ENCODE data around the gene STARD7.

DNA sequence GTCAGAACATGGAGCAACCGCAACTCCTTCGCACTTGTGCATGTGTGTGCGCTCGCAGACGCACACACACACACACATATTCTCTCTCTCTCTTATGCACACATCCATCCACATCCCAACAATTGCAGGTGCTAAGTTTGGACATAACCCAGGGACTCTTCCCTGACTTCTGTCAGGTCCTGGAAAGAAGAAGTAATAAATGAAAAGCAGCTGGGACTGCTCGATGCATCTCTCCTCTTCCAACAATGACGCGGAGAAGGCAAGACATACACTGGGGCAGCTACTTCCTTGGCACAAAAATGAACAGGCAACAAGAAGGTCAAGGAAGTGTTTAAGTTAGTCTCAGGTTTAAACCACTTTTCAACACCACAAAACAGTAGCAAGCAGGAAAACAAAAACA, 23.6 kb downstream of the STARD7 start:
- TF ChIP-seq POLR2AphosphoS5 (IDR thresholded peaks at IDR 0.05; ENCODE audit: low read depth) = no peak
- TF ChIP-seq, protein P1, sequence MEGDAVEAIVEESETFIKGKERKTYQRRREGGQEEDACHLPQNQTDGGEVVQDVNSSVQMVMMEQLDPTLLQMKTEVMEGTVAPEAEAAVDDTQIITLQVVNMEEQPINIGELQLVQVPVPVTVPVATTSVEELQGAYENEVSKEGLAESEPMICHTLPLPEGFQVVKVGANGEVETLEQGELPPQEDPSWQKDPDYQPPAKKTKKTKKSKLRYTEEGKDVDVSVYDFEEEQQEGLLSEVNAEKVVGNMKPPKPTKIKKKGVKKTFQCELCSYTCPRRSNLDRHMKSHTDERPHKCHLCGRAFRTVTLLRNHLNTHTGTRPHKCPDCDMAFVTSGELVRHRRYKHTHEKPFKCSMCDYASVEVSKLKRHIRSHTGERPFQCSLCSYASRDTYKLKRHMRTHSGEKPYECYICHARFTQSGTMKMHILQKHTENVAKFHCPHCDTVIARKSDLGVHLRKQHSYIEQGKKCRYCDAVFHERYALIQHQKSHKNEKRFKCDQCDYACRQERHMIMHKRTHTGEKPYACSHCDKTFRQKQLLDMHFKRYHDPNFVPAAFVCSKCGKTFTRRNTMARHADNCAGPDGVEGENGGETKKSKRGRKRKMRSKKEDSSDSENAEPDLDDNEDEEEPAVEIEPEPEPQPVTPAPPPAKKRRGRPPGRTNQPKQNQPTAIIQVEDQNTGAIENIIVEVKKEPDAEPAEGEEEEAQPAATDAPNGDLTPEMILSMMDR (conservative IDR thresholded peaks at IDR 0.05; ENCODE audit: low read depth in 2 of 2) = no peak
- TF ChIP-seq, protein P2, sequence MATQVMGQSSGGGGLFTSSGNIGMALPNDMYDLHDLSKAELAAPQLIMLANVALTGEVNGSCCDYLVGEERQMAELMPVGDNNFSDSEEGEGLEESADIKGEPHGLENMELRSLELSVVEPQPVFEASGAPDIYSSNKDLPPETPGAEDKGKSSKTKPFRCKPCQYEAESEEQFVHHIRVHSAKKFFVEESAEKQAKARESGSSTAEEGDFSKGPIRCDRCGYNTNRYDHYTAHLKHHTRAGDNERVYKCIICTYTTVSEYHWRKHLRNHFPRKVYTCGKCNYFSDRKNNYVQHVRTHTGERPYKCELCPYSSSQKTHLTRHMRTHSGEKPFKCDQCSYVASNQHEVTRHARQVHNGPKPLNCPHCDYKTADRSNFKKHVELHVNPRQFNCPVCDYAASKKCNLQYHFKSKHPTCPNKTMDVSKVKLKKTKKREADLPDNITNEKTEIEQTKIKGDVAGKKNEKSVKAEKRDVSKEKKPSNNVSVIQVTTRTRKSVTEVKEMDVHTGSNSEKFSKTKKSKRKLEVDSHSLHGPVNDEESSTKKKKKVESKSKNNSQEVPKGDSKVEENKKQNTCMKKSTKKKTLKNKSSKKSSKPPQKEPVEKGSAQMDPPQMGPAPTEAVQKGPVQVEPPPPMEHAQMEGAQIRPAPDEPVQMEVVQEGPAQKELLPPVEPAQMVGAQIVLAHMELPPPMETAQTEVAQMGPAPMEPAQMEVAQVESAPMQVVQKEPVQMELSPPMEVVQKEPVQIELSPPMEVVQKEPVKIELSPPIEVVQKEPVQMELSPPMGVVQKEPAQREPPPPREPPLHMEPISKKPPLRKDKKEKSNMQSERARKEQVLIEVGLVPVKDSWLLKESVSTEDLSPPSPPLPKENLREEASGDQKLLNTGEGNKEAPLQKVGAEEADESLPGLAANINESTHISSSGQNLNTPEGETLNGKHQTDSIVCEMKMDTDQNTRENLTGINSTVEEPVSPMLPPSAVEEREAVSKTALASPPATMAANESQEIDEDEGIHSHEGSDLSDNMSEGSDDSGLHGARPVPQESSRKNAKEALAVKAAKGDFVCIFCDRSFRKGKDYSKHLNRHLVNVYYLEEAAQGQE (IDR thresholded peaks at IDR 0.05; ENCODE audit: unreplicated experiment) = no peak
- no peak for TF ChIP-seq EZH2phosphoT487 (IDR thresholded peaks at IDR 0.05; ENCODE audit: unreplicated experiment)
- no peak for TF ChIP-seq EZH2 (IDR thresholded peaks at IDR 0.05; ENCODE audit: low read depth, unreplicated experiment)
- TF ChIP-seq JUNB (IDR thresholded peaks at IDR 0.05; ENCODE audit: unreplicated experiment) = no peak
- TF ChIP-seq, protein P3, sequence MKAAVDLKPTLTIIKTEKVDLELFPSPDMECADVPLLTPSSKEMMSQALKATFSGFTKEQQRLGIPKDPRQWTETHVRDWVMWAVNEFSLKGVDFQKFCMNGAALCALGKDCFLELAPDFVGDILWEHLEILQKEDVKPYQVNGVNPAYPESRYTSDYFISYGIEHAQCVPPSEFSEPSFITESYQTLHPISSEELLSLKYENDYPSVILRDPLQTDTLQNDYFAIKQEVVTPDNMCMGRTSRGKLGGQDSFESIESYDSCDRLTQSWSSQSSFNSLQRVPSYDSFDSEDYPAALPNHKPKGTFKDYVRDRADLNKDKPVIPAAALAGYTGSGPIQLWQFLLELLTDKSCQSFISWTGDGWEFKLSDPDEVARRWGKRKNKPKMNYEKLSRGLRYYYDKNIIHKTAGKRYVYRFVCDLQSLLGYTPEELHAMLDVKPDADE (IDR thresholded peaks at IDR 0.05) = no peak
- TF ChIP-seq, protein P4, sequence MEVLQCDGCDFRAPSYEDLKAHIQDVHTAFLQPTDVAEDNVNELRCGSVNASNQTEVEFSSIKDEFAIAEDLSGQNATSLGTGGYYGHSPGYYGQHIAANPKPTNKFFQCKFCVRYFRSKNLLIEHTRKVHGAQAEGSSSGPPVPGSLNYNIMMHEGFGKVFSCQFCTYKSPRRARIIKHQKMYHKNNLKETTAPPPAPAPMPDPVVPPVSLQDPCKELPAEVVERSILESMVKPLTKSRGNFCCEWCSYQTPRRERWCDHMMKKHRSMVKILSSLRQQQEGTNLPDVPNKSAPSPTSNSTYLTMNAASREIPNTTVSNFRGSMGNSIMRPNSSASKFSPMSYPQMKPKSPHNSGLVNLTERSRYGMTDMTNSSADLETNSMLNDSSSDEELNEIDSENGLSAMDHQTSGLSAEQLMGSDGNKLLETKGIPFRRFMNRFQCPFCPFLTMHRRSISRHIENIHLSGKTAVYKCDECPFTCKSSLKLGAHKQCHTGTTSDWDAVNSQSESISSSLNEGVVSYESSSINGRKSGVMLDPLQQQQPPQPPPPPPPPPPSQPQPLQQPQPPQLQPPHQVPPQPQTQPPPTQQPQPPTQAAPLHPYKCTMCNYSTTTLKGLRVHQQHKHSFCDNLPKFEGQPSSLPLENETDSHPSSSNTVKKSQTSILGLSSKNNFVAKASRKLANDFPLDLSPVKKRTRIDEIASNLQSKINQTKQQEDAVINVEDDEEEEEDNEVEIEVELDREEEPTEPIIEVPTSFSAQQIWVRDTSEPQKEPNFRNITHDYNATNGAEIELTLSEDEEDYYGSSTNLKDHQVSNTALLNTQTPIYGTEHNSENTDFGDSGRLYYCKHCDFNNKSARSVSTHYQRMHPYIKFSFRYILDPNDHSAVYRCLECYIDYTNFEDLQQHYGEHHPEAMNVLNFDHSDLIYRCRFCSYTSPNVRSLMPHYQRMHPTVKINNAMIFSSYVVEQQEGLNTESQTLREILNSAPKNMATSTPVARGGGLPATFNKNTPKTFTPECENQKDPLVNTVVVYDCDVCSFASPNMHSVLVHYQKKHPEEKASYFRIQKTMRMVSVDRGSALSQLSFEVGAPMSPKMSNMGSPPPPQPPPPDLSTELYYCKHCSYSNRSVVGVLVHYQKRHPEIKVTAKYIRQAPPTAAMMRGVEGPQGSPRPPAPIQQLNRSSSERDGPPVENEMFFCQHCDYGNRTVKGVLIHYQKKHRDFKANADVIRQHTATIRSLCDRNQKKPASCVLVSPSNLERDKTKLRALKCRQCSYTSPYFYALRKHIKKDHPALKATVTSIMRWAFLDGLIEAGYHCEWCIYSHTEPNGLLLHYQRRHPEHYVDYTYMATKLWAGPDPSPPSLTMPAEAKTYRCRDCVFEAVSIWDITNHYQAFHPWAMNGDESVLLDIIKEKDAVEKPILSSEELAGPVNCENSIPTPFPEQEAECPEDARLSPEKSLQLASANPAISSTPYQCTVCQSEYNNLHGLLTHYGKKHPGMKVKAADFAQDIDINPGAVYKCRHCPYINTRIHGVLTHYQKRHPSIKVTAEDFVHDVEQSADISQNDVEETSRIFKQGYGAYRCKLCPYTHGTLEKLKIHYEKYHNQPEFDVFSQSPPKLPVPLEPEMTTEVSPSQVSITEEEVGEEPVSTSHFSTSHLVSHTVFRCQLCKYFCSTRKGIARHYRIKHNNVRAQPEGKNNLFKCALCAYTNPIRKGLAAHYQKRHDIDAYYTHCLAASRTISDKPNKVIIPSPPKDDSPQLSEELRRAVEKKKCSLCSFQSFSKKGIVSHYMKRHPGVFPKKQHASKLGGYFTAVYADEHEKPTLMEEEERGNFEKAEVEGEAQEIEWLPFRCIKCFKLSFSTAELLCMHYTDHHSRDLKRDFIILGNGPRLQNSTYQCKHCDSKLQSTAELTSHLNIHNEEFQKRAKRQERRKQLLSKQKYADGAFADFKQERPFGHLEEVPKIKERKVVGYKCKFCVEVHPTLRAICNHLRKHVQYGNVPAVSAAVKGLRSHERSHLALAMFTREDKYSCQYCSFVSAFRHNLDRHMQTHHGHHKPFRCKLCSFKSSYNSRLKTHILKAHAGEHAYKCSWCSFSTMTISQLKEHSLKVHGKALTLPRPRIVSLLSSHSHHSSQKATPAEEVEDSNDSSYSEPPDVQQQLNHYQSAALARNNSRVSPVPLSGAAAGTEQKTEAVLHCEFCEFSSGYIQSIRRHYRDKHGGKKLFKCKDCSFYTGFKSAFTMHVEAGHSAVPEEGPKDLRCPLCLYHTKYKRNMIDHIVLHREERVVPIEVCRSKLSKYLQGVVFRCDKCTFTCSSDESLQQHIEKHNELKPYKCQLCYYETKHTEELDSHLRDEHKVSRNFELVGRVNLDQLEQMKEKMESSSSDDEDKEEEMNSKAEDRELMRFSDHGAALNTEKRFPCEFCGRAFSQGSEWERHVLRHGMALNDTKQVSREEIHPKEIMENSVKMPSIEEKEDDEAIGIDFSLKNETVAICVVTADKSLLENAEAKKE (CRISPR knock-in tag; IDR thresholded peaks at IDR 0.05) = no peak
- TF ChIP-seq CREB1 (CRISPR knock-in tag; IDR thresholded peaks at IDR 0.05; ENCODE audit: low read depth) = no peak
- TF ChIP-seq STAT1 (IDR thresholded peaks at IDR 0.05; ENCODE audit: unreplicated experiment) = no peak
- TF ChIP-seq ZNF114 (CRISPR knock-in tag; IDR thresholded peaks at IDR 0.05) = no peak
- no peak for TF ChIP-seq ZNF331 (CRISPR knock-in tag; IDR thresholded peaks at IDR 0.05; ENCODE audit: low read depth)
- TF ChIP-seq NANOG (IDR thresholded peaks at IDR 0.05; ENCODE audit: borderline replicate concordance) = no peak
